ENCODE results near the gene HSD17B8. TPM values are rescaled to one million over a fixed set of nuclear protein-coding genes. Genes with fewer than 3 reads are reported as not detected.

Gene HSD17B8
- total RNA-seq, 1 donor from 2014 or later = 3.5 TPM

DNA sequence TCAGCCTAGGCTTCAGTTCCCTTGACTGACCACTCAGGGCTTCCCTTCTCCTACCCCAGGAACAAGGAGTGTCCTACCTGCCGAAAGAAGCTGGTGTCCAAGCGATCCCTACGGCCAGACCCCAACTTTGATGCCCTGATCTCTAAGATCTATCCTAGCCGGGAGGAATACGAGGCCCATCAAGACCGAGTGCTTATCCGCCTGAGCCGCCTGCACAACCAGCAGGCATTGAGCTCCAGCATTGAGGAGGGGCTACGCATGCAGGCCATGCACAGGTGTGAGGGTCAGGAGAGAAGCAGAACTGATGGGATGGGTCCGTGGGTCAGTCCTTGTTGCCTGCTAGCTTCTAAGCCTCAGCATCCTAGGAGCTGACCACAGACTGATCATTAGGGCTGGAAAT, 5.4 kb downstream of the HSD17B8 start:
- no peak overlapping the region for H3K4me3 Mint-ChIP-seq (ENCODE audit: unreplicated experiment)
- no peak for DNase-seq (ENCODE audit: extremely low spot score, unreplicated experiment)
- no peaks in the 10 kb centered on the region for H3K27me3 Mint-ChIP-seq (ENCODE audit: unreplicated experiment)
- H3K9me3 Mint-ChIP-seq (ENCODE audit: unreplicated experiment) = no peaks in the 10 kb centered on the region
- TF ChIP-seq, protein P1, sequence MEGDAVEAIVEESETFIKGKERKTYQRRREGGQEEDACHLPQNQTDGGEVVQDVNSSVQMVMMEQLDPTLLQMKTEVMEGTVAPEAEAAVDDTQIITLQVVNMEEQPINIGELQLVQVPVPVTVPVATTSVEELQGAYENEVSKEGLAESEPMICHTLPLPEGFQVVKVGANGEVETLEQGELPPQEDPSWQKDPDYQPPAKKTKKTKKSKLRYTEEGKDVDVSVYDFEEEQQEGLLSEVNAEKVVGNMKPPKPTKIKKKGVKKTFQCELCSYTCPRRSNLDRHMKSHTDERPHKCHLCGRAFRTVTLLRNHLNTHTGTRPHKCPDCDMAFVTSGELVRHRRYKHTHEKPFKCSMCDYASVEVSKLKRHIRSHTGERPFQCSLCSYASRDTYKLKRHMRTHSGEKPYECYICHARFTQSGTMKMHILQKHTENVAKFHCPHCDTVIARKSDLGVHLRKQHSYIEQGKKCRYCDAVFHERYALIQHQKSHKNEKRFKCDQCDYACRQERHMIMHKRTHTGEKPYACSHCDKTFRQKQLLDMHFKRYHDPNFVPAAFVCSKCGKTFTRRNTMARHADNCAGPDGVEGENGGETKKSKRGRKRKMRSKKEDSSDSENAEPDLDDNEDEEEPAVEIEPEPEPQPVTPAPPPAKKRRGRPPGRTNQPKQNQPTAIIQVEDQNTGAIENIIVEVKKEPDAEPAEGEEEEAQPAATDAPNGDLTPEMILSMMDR (IDR thresholded peaks at IDR 0.05) = no peak
- peaks cover 14% of the 10 kb centered on the region for H3K36me3 Mint-ChIP-seq (ENCODE audit: unreplicated experiment)
- H3K4me1 Mint-ChIP-seq (ENCODE audit: unreplicated experiment) = peaks cover 50% of the 10 kb centered on the region
- H3K27ac Mint-ChIP-seq (ENCODE audit: unreplicated experiment) = no peak overlapping the region

GRCh38 chr6:33211136-33211535, 6.7 kb downstream of the HSD17B8 start:
- Mint-ChIP-seq H3K4me1 (ENCODE audit: unreplicated experiment) (peaks cover 40% of the 10 kb centered on the region), H3K27me3 (ENCODE audit: unreplicated experiment) (peaks cover 1% of the 10 kb centered on the region), H3K9me3 (ENCODE audit: unreplicated experiment) (no peaks in the 10 kb centered on the region), H3K4me3 (ENCODE audit: unreplicated experiment) (no peak overlapping the region), H3K27ac (ENCODE audit: unreplicated experiment) (no peak overlapping the region), H3K36me3 (ENCODE audit: unreplicated experiment) (peaks cover 14% of the 10 kb centered on the region)
- TF ChIP-seq, protein P1 (IDR thresholded peaks at IDR 0.05) = no peak
- no peak for DNase-seq (ENCODE audit: extremely low spot score, unreplicated experiment)

DNA sequence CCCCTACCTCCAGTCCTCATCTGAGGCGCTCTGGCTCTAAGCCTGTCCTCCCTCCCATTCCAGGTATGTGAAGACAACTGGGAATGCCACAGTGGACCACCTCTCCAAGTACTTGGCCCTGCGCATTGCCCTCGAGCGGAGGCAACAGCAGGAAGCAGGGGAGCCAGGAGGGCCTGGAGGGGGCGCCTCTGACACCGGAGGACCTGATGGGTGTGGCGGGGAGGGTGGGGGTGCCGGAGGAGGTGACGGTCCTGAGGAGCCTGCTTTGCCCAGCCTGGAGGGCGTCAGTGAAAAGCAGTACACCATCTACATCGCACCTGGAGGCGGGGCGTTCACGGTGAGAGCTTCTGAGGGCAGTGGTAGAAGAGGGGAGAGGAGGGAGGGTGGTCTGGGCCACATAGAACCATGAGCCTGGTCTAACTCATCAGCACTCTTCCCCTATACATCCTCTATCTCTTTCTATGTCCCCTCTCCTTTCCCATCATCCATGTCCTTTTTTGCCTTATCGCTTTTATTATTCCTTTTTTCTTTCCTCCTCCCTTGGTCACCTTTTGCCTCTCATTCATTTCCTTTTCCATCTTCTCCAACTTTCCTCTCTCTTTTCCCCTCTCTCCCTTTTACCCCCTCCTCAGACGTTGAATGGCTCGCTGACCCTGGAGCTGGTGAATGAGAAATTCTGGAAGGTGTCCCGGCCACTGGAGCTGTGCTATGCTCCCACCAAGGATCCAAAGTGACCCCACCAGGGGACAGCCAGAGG, 7.4 kb downstream of the HSD17B8 start:
- peaks cover 3% of the 10 kb centered on the region for H3K27me3 Mint-ChIP-seq (ENCODE audit: unreplicated experiment)
- DNase-seq (ENCODE audit: extremely low spot score, unreplicated experiment) = no peak
- H3K9me3 Mint-ChIP-seq (ENCODE audit: unreplicated experiment) = no peaks in the 10 kb centered on the region
- H3K4me1 Mint-ChIP-seq (ENCODE audit: unreplicated experiment) = peaks cover 34% of the 10 kb centered on the region
- no peak overlapping the region for H3K4me3 Mint-ChIP-seq (ENCODE audit: unreplicated experiment)
- no peak overlapping the region for H3K27ac Mint-ChIP-seq (ENCODE audit: unreplicated experiment)
- H3K36me3 Mint-ChIP-seq (ENCODE audit: unreplicated experiment) = peaks cover 14% of the 10 kb centered on the region
- TF ChIP-seq, protein P1 (IDR thresholded peaks at IDR 0.05) = no peak

GRCh38 chr6:33212857-33213165, 8.4 kb downstream of the HSD17B8 start:
- Mint-ChIP-seq H3K4me3 (ENCODE audit: unreplicated experiment) (peak overlapping the region; percentile 88), H3K27ac (ENCODE audit: unreplicated experiment) (peak overlapping the region; percentile 68), H3K9me3 (ENCODE audit: unreplicated experiment) (no peaks in the 10 kb centered on the region), H3K4me1 (ENCODE audit: unreplicated experiment) (peaks cover 28% of the 10 kb centered on the region), H3K27me3 (ENCODE audit: unreplicated experiment) (peaks cover 6% of the 10 kb centered on the region), H3K36me3 (ENCODE audit: unreplicated experiment) (peaks cover 14% of the 10 kb centered on the region)
- no peak for DNase-seq (ENCODE audit: extremely low spot score, unreplicated experiment)
- TF ChIP-seq, protein P1 (IDR thresholded peaks at IDR 0.05) = no peak

DNA sequence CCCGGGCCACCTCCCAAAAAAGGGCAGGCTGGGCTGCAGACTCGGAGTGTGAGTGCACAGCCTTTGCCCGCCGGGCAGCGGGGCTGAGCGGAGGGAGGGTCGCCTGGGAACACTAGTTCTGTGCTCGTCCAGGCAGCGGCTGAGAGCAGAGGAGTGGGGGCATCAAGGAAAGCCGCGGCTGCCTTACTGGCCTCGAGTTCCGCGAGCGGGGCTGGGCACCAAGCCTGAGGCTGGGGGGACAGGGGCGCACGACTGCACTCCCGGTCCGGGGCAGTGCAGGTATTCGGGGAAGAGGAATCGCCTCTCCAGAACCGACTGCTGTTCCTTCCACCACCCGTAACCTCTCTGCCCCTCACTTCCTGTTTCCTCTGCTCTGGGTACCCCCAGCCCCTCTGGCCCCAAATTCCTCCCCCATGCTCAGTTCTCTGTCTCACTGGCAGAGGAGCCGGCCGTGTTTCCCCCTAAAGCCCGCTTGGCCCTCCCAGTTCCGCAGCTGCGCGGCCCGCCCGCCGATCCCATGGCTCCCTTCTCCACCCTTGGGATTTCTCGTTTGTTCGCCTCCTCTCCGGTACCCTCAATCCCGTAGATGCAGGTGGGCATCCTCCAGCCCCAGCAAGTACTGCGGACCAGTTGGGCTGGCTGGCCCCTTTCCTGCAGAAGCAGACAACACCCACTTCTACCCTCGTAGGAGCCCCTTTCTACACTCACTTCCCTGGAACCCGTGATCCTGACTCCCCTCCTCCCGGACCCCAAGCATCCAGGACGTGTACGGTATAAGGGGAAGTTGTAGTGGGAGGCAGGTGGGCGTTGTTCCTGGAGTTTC, 8.9 kb downstream of the HSD17B8 start:
- peaks cover 11% of the 10 kb centered on the region for H3K27me3 Mint-ChIP-seq (ENCODE audit: unreplicated experiment)
- H3K36me3 Mint-ChIP-seq (ENCODE audit: unreplicated experiment) = peaks cover 14% of the 10 kb centered on the region
- peak overlapping the region; percentile 68 for H3K27ac Mint-ChIP-seq (ENCODE audit: unreplicated experiment)

More for the DNA sequence above, 8.9 kb downstream of the HSD17B8 start:
- Mint-ChIP-seq H3K4me3 (ENCODE audit: unreplicated experiment) (peak overlapping the region; percentile 88), H3K4me1 (ENCODE audit: unreplicated experiment) (peaks cover 28% of the 10 kb centered on the region), H3K9me3 (ENCODE audit: unreplicated experiment) (no peaks in the 10 kb centered on the region)
- DNase-seq (ENCODE audit: extremely low spot score, unreplicated experiment) = no peak
- TF ChIP-seq, protein P1 (IDR thresholded peaks at IDR 0.05) = no peak
